Measurements from ENCODE around the gene BCL11A.

The BCL11A gene

GRCh38 chr2:60523963-60524362 is 29.5 kb downstream of the BCL11A start:
- DNase-seq = no peak

GRCh38 chr2:60522462-60522861 is 31.0 kb downstream of the BCL11A start:
- DNase-seq = no peak

- DNase-seq = no peak
Measured at GRCh38 chr2:60521626-60522025, 31.8 kb downstream of the BCL11A start.

- DNase-seq = no peak
Measured at GRCh38 chr2:60520917-60521539, 32.4 kb downstream of the BCL11A start.

GRCh38 chr2:60520151-60520876 is 33.1 kb downstream of the BCL11A start:
- DNase-seq = no peak

GRCh38 chr2:60519231-60519863 is 34.1 kb downstream of the BCL11A start:
- DNase-seq = no peak

GRCh38 chr2:60518567-60518966 is 34.9 kb downstream of the BCL11A start:
- no peak for DNase-seq

GRCh38 chr2:60517446-60517845 is 36.0 kb downstream of the BCL11A start:
- DNase-seq = no peak

GRCh38 chr2:60516826-60517225 is 36.6 kb downstream of the BCL11A start:
- DNase-seq = no peak

- DNase-seq = no peak
Measured at GRCh38 chr2:60516383-60516811, 37.1 kb downstream of the BCL11A start.

- no peak for DNase-seq
Measured at GRCh38 chr2:60515721-60516226, 37.7 kb downstream of the BCL11A start.

GRCh38 chr2:60513996-60514395 is 39.5 kb downstream of the BCL11A start:
- no peak for DNase-seq

GRCh38 chr2:60513191-60513590 is 40.3 kb downstream of the BCL11A start:
- no peak for DNase-seq

GRCh38 chr2:60512641-60513040 is 40.8 kb downstream of the BCL11A start:
- DNase-seq = no peak

- DNase-seq = no peak
Measured at GRCh38 chr2:60512062-60512622, 41.3 kb downstream of the BCL11A start.

- no peak for DNase-seq
Measured at GRCh38 chr2:60510713-60511112, 42.7 kb downstream of the BCL11A start.

- no peak for DNase-seq
Measured at GRCh38 chr2:60509066-60509465, 44.4 kb downstream of the BCL11A start.

- no peak for DNase-seq
Measured at GRCh38 chr2:60508339-60508917, 45.0 kb downstream of the BCL11A start.

GRCh38 chr2:60507211-60507965 is 46.1 kb downstream of the BCL11A start:
- no peak for DNase-seq

- DNase-seq = no peak
Measured at GRCh38 chr2:60505880-60506260, 47.6 kb downstream of the BCL11A start.

GRCh38 chr2:60505240-60505879 is 48.1 kb downstream of the BCL11A start:
- DNase-seq = no peak

GRCh38 chr2:60504049-60504448 is 49.4 kb downstream of the BCL11A start:
- no peak for DNase-seq

Data from stimulated activated CD4-positive, alpha-beta T cell treated with anti-CD3 and anti-CD28 coated beads, Interleukin-4, amount 100 ng/mL, for 1 hour (primary cell).